HepG2 (cell line): ENCODE measurements around the gene DLX1. TPM values are rescaled to one million over a fixed set of nuclear protein-coding genes. Genes with fewer than 3 reads are reported as not detected.

Experiments used
- ATAC-seq: fragments of 200-7000 bp; cut with Tn5 transposase; 3 replicates; pipeline ENCODE4 v1.9.1; 2020; ENCODE audit warnings: mild to moderate bottlenecking, moderate library complexity
- BruUV-seq: library from RNA; stranded (reverse); fragments of 400-500 nt; replicated peaks from 2 replicates; lab custom pipeline; 2021; lab: Mats Ljungman, UMichigan
- CTCF ChIA-PET: fragments of 300-600 bp; formaldehyde crosslinking; extraction: SDS; loops from one replicate; lab custom pipeline; 2021; ENCODE audit warnings: low total read pairs, inconsistent platforms, low intra/inter-chr PET ratio; lab: Yijun Ruan, JAX
- POLR2A ChIA-PET: fragments of 350-600 bp; sonication (Branson Sonifier 250); formaldehyde crosslinking; loops from one replicate; lab custom pipeline; 2020; ENCODE audit warnings: antibody characterized with exemption, inconsistent platforms; lab: Yijun Ruan, JAX
- DNase-seq: peaks from one replicate; pipeline ENCODE4 v3.0.0-alpha.2; 2015; ENCODE audit warnings: low spot score
- FAIRE-seq: peaks from 3 replicates; lab custom pipeline; 2011; peaks lifted over from hg19 to GRCh38; lab: Jason Lieb, UNC
- H2AFZ ChIP-seq: one replicate; pipeline ENCODE4 v1.6.1; 2011; ENCODE audit warnings: low read length, inconsistent platforms
- H3K27ac ChIP-seq: fragments of 300-600 bp; 3 replicates; pipeline ENCODE4 v1.8.0; 2011; ENCODE audit warnings: mixed run types, mild to moderate bottlenecking, mixed read lengths, low read length, inconsistent platforms; ENCODE audit not compliant: insufficient read depth; ENCODE audit errors: extremely low read length
- H3K27me3 ChIP-seq, 2 experiments: fragments of 200-600 bp in 1 of 2; 2 replicates in 1 of 2; 3 replicates in 1 of 2; pipeline versions ENCODE4 v1.6.0 to v1.8.0; 2011; ENCODE audit warnings: low read length in 2 of 2, mild to moderate bottlenecking in 2 of 2, moderate library complexity in 2 of 2, inconsistent platforms in 1 of 2; ENCODE audit not compliant: insufficient read depth in 2 of 2, control insufficient read depth in 1 of 2
- H3K36me3 ChIP-seq, 2 experiments: fragments of 200-600 bp in 1 of 2; replicated peaks in 1 of 2; 2 replicates in 1 of 2; 3 replicates in 1 of 2; pipeline versions ENCODE4 v1.5.1 to v1.8.0; 2011; ENCODE audit warnings: low read length in 2 of 2, inconsistent platforms in 1 of 2; ENCODE audit not compliant: insufficient read depth in 2 of 2, control insufficient read depth in 1 of 2
- H3K4me1 ChIP-seq: 2 replicates; pipeline ENCODE4 v1.5.1; 2012; ENCODE audit warnings: low read length, inconsistent platforms; ENCODE audit not compliant: insufficient read depth
- H3K4me2 ChIP-seq: 2 replicates; pipeline ENCODE4 v1.6.0; 2011; ENCODE audit warnings: low read depth, low read length, inconsistent platforms
- H3K4me3 ChIP-seq, 3 experiments: fragments of 200-600 bp in 1 of 3; sonication (generic), shearing (Covaris generic) in 1 of 3; replicated peaks in 1 of 3; 2 replicates each; pipeline ENCODE4 v1.5.1; 2011 to 2016; ENCODE audit warnings: low read length in 3 of 3, inconsistent platforms in 2 of 3, low read depth in 2 of 3, mild to moderate bottlenecking in 2 of 3, control low read depth in 1 of 3, mixed read lengths in 1 of 3; ENCODE audit not compliant: insufficient read depth in 1 of 3
- H3K79me2 ChIP-seq: one replicate; pipeline ENCODE4 v1.6.1; 2011; ENCODE audit warnings: low read length, inconsistent platforms; ENCODE audit not compliant: insufficient read depth
- H3K9ac ChIP-seq: 2 replicates; pipeline ENCODE4 v1.6.0; 2011; ENCODE audit warnings: mild to moderate bottlenecking, low read depth, low read length, inconsistent platforms; ENCODE audit not compliant: insufficient read depth
- H3K9me3 ChIP-seq: 2 replicates; pipeline ENCODE4 v1.5.1; 2012; ENCODE audit warnings: mild to moderate bottlenecking, low read length
- H4K20me1 ChIP-seq: 2 replicates; pipeline ENCODE4 v1.6.0; 2011; ENCODE audit warnings: inconsistent platforms, mild to moderate bottlenecking, low read length, moderate library complexity; ENCODE audit not compliant: insufficient read depth
- AGO1 ChIP-seq: fragments of 200-400 bp; formaldehyde crosslinking; IDR thresholded peaks from 2 replicates; pipeline ENCODE4 v1.6.1; 2017; ENCODE audit warnings: mild to moderate bottlenecking, low read depth, low read length, moderate library complexity; ENCODE audit not compliant: poor library complexity, severe bottlenecking
- ASH2L ChIP-seq: fragments of 300-600, 200-600 bp; sonication (generic); IDR thresholded peaks from 2 replicates; pipeline ENCODE4 v1.7.0; 2017; ENCODE audit warnings: low read depth, mild to moderate bottlenecking, moderate library complexity, mixed read lengths, low read length; ENCODE audit not compliant: insufficient read length
- ESRRA ChIP-seq: sonication (generic); formaldehyde crosslinking; IDR thresholded peaks from 2 replicates; pipeline ENCODE4 v1.5.1; 2020; ENCODE audit warnings: mild to moderate bottlenecking, low read depth, missing genetic modification reagents
- KIAA2018 ChIP-seq: sonication (generic); formaldehyde crosslinking; IDR thresholded peaks from 2 replicates; pipeline ENCODE4 v1.5.0; 2020; ENCODE audit warnings: mild to moderate bottlenecking, missing genetic modification reagents, borderline replicate concordance
- MXD3 ChIP-seq: IDR thresholded peaks from 2 replicates; pipeline ENCODE4 v1.6.1; 2016; ENCODE audit warnings: mild to moderate bottlenecking, missing biosample characterization, missing genetic modification reagents
- RNF2 ChIP-seq: fragments of 450-650 bp; conservative IDR thresholded peaks from 2 replicates; pipeline ENCODE4 v1.6.1; 2016; ENCODE audit warnings: low read depth
- ZBTB4 ChIP-seq: sonication (generic); formaldehyde crosslinking; IDR thresholded peaks from 2 replicates; pipeline ENCODE4 v1.4.0; 2020; ENCODE audit warnings: missing genetic modification reagents, mild to moderate bottlenecking, borderline replicate concordance
- ZNF580 ChIP-seq: IDR thresholded peaks from 2 replicates; pipeline ENCODE4 v1.6.1; 2016; ENCODE audit warnings: low read depth, borderline replicate concordance
- ZNF777 ChIP-seq: sonication (generic); formaldehyde crosslinking; IDR thresholded peaks from 2 replicates; pipeline ENCODE4 v1.4.0; 2020; ENCODE audit warnings: missing genetic modification reagents
- WGBS: methylation state at CpG from one replicate; pipeline ENCODE4 v1.1.6; 2017; ENCODE audit warnings: low lambda C conversion rate; 5-methylcytosine and 5-hydroxymethylcytosine counted together
- in situ Hi-C: cut with HindIII; loops from 2 replicates; pipeline ENCODE4 v1.10.0; 2017; ENCODE audit warnings: low pct_unique_long_range_greater_than_20kb; ENCODE audit not compliant: extremely low pct_ligation_motif_present
- intact Hi-C: fragments of 100-400 bp; cut with micrococcal nuclease; formaldehyde crosslinking; loops from one replicate; pipeline ENCODE4 v1.10.0; 2022; ENCODE audit not compliant: unreplicated experiment
- polyA plus RNA-seq, 8 experiments: library from polyadenylated mRNA; depleted of rRNA in 3 of 8; stranded (reverse) in 7 of 8; unstranded in 1 of 8; fragments of >200 nt; fragmentation: Illumina TruSeq in 4 of 8; extraction: Trizol in 4 of 8; gene quantifications; 2 replicates each; pipeline versions ENCODE4 v1.2.1 to v1.2.3, GENCODE V29; 2011 to 2016; ENCODE audit warnings: low read depth in 4 of 8, missing spikeins in 1 of 8, mixed read lengths in 1 of 8; ENCODE audit not compliant: insufficient read depth in 1 of 8
- total RNA-seq, 5 experiments: library from RNA; depleted of rRNA; stranded (reverse); fragments of >200 nt; fragmentation: Illumina TruSeq; extraction: Trizol; gene quantifications; 2 replicates each; pipeline ENCODE4 v1.2.3, GENCODE V29; 2016; ENCODE audit warnings: low read depth in 1 of 5

DLX1 gene
- total and polyA plus RNA-seq, 2 of the 13 experiments (the other 11 are each of a cell fraction or from before 2014, with no cell fraction given): 0.18 to 0.86 TPM

DNA sequence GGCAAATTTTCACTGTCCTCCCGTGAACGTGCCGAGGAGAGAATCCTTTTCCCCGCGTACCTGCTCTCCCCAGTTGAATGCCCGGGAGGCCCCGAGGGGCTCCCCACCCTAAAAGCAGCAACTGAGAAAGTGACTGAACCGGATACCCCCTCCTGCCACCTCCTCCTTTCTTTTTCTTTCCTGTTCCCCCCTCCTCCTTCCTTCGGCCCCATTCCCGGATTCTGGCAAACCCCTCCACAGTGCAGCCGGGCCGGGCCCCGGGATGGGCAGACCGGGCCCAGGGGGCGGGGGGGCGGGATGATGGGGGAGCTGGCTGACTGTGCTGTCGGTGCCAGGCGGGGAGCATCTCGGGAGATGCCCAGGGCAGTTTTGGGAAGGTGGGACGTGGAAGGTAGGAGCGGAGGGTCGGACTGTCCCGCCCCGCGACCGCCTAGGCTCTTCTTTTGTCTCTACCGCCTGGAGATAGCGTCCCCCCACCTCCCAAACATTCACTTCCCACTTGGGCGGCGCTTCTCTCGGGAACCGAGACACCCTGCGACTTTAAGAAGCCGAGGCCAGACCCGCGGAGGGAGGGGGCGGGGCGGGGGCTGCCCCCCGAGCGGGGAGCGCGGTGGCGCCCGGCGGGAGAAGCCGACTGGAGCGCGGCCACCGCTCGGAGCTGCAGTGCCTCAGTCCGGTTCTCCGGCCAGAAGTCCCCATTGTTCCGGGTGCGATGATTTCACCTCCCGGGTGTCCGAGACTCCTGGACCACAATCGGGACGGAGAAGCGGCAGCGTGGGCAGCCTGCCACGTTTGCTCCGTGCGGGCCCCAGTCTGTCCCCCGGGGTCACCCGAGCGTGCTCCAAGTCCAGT, 9.2 kb downstream of the DLX1 start:
- no TSS peak for BruUV-seq
- peak overlapping the region; percentile 60 to 77 (median 61) for H3K4me3 ChIP-seq
- ATAC-seq (peak; percentile 15), FAIRE-seq (no peak), DNase-seq (no peak)
- intact Hi-C loops: loop anchor here (1.0 kb wide), 1 partner anchor 9 kb away; the partner anchor contains the start of gene DLX1
- WGBS: 9% methylated on average over 38 of the region's 66 CpGs
- H3K79me2 ChIP-seq: no peaks in the 10 kb centered on the region
- H3K36me3 ChIP-seq: no peaks in the 10 kb centered on the region
- ChIA-PET CTCF (no interaction called here), POLR2A (interaction anchor here (1.3 to 2.9 kb wide), 3 partner anchors 8 to 11 kb away, joined by 5 to 16 read pairs (median 5); partner anchors contain the start of gene DLX1)
- peak overlapping the region; percentile 11 for H3K9ac ChIP-seq
- no peak overlapping the region for H2AFZ ChIP-seq
- H3K4me2 ChIP-seq: peak overlapping the region; percentile 93
- in situ Hi-C loops: no loop called here
- H3K9me3 ChIP-seq: no peaks in the 10 kb centered on the region
- H3K4me1 ChIP-seq: peaks cover 55% of the 10 kb centered on the region
- H3K27me3 ChIP-seq: peaks cover 27 to 93% of the 10 kb centered on the region in 2 experiments
- H3K27ac ChIP-seq: no peak overlapping the region
- H4K20me1 ChIP-seq: peaks cover 6% of the 10 kb centered on the region; the same call in 1 of the 2 replicates
- TF ChIP-seq KIAA2018 (CRISPR knock-in tag) (no peak), MXD3 (CRISPR knock-in tag) (0 out of 2 replicates have a peak, but pooled peaks have one; percentile 7), RNF2 (peak; percentile 37; the same call in 1 of the 2 replicates), ZNF777 (CRISPR knock-in tag) (peak; percentile 60), ESRRA (peak; percentile 43; the same call in 1 of the 2 replicates), ZNF580 (0 out of 2 replicates have a peak, but pooled peaks have one; percentile 26), ZBTB4 (CRISPR knock-in tag) (no peak), ASH2L (peak; percentile 8), AGO1 (no peak)
